Keratinocyte (primary cell): ENCODE results near the gene RAB44. TPM values are rescaled to one million over a fixed set of nuclear protein-coding genes. Genes with fewer than 3 reads are reported as not detected.
A peak's percentile ranks its signal among the peaks of the same experiment; 100 is the strongest.

Source experiments
- DNase-seq: peaks from one replicate; pipeline ENCODE4 v3.0.0-alpha.2; 2011; ENCODE audit warnings: low read depth, missing footprints, low spot score
- FAIRE-seq: peaks from 2 replicates; lab custom pipeline; 2011; peaks lifted over from hg19 to GRCh38; lab: Jason Lieb, UNC
- H2AFZ ChIP-seq: 2 replicates; pipeline ENCODE4 v1.6.0; 2012; ENCODE audit warnings: low read length, control low read depth, inconsistent platforms; ENCODE audit not compliant: control insufficient read depth
- H3K27ac ChIP-seq: 2 replicates; pipeline ENCODE4 v1.5.1; 2011; ENCODE audit warnings: low read length; ENCODE audit not compliant: control insufficient read depth, insufficient read depth
- H3K27me3 ChIP-seq: 3 replicates; pipeline ENCODE4 v1.6.0; 2011; ENCODE audit warnings: low read length; ENCODE audit not compliant: control insufficient read depth, insufficient read depth; ENCODE audit errors: extremely low read depth
- H3K36me3 ChIP-seq, 2 experiments: 2 replicates in 1 of 2; 3 replicates in 1 of 2; pipeline ENCODE4 v1.5.1; 2011; ENCODE audit warnings: low read length in 2 of 2, mild to moderate bottlenecking in 1 of 2; ENCODE audit not compliant: control insufficient read depth in 2 of 2, insufficient read depth in 2 of 2; ENCODE audit errors: extremely low read depth in 1 of 2
- H3K4me1 ChIP-seq: 3 replicates; pipeline ENCODE4 v1.5.1; 2011; ENCODE audit warnings: low read length; ENCODE audit not compliant: control insufficient read depth, insufficient read depth; ENCODE audit errors: extremely low read depth
- H3K4me2 ChIP-seq: 3 replicates; pipeline ENCODE4 v1.6.0; 2011; ENCODE audit warnings: low read depth, low read length; ENCODE audit not compliant: control insufficient read depth, insufficient read depth; ENCODE audit errors: extremely low read depth
- H3K4me3 ChIP-seq, 3 experiments: fragments of 200-600 bp in 1 of 3; sonication (generic) in 1 of 3; 2 replicates in 2 of 3; 3 replicates in 1 of 3; pipeline ENCODE4 v1.5.1; 2011 to 2016; ENCODE audit warnings: low read length in 3 of 3, mild to moderate bottlenecking in 3 of 3, control low read depth in 2 of 3, inconsistent platforms in 1 of 3, low read depth in 1 of 3, mixed read lengths in 1 of 3, mixed run types in 1 of 3, moderate library complexity in 1 of 3; ENCODE audit not compliant: control insufficient read depth in 2 of 3, insufficient read depth in 2 of 3; ENCODE audit errors: extremely low read depth in 1 of 3
- H3K79me2 ChIP-seq: 2 replicates; pipeline ENCODE4 v1.6.0; 2012; ENCODE audit warnings: low read length; ENCODE audit not compliant: control insufficient read depth, insufficient read depth
- H3K9ac ChIP-seq: 3 replicates; pipeline ENCODE4 v1.6.0; 2011; ENCODE audit warnings: low read length; ENCODE audit not compliant: control insufficient read depth, insufficient read depth; ENCODE audit errors: extremely low read depth
- H3K9me1 ChIP-seq: 3 replicates; pipeline ENCODE4 v1.6.0; 2011; ENCODE audit warnings: low read length; ENCODE audit not compliant: control insufficient read depth, insufficient read depth; ENCODE audit errors: extremely low read depth
- H3K9me3 ChIP-seq: 2 replicates; pipeline ENCODE4 v1.5.1; 2012; ENCODE audit warnings: low read depth, low read length; ENCODE audit not compliant: control insufficient read depth
- H4K20me1 ChIP-seq: 3 replicates; pipeline ENCODE4 v1.6.0; 2011; ENCODE audit warnings: low read length; ENCODE audit not compliant: control insufficient read depth, insufficient read depth; ENCODE audit errors: extremely low read depth
- CTCF ChIP-seq, 3 experiments: IDR thresholded peaks in 1 of 3; conservative IDR thresholded peaks in 1 of 3; optimal IDR thresholded peaks in 1 of 3; 2 replicates in 2 of 3; 3 replicates in 1 of 3; pipeline versions ENCODE3 to v1.5.1; 2011; ENCODE audit warnings: low read length in 3 of 3, mild to moderate bottlenecking in 3 of 3, moderate library complexity in 2 of 3, control low read depth in 1 of 3, inconsistent platforms in 1 of 3; ENCODE audit not compliant: insufficient read depth in 2 of 3; ENCODE audit errors: extremely low read depth in 1 of 3
- EZH2 ChIP-seq: IDR thresholded peaks from one replicate; pipeline ENCODE4 v1.6.1; 2012; ENCODE audit warnings: inconsistent platforms, mild to moderate bottlenecking, low read length, moderate library complexity
- dilution Hi-C: fragments of 300-500 bp; cut with MboI; formaldehyde crosslinking; loops from one replicate; pipeline ENCODE4 v1.7.0; 2020; ENCODE audit warnings: low sequenced_read_pairs; ENCODE audit not compliant: extremely low pct_ligation_motif_present
- polyA plus RNA-seq, 5 experiments: library from polyadenylated mRNA; depleted of rRNA in 3 of 5; stranded (reverse) in 3 of 5; stranded (forward) in 1 of 5; unstranded in 1 of 5; fragments of >200 nt; gene quantifications; 1 replicate in 1 of 5; 2 replicates in 3 of 5; 3 replicates in 1 of 5; pipeline versions ENCODE4 v1.2.1 to v1.2.3, GENCODE V29; 2011 to 2012; ENCODE audit warnings: missing spikeins in 2 of 5, low read depth in 1 of 5, low replicate concordance in 1 of 5

RAB44 gene
- polyA plus RNA-seq, 1 donor (not counting 4 experiments of a cell fraction or from before 2014, with no cell fraction given), result 0.03 TPM

- DNase-seq, result no peak
- Histone ChIP-seq H3K4me2 (peak overlapping the region; percentile 3), H3K36me3 (no peaks in the 10 kb centered on the region)
These were observed 54.7 kb downstream of the RAB44 start for GRCh38 chr6:36752187-36752885.

DNA sequence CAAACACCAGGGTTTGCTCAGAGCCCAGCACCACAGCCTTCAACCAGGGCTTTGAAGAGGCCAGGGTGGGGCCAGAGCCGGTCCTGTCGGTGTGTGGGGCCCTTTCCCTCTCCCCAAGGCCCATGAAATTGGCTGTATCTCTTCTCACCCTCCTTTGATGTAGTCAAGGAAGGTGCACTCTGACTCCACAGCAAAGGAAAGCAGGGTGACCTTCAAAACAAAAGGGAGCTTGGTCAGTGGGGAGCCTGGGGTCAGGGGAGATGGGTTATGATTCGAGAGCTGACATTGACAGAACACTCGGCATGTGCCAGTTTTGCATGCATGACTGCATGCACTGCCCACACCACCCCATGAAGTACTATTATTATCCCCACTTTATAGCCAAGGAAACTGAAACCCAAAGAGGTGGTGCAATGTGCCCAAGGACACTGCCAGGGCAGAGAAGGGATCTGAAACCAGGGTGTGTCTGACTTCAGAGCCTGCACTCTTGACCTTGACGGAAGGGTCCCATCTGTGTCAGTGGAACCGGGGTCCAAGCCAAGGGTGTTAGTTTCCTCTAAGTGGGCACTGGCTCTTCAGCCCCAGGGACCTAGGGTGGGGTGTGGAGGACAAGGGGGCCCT, 55.4 kb downstream of the RAB44 start:
- TF ChIP-seq EZH2, result no peak
- Histone ChIP-seq H3K4me3 (no peak overlapping the region), H4K20me1 (no peaks in the 10 kb centered on the region), H2AFZ (no peak overlapping the region), H3K4me1 (peaks cover 54% of the 10 kb centered on the region), H3K9ac (no peak overlapping the region), H3K36me3 (no peaks in the 10 kb centered on the region), H3K79me2 (no peaks in the 10 kb centered on the region), H3K9me1 (peaks cover 3% of the 10 kb centered on the region), H3K4me2 (no peak overlapping the region), H3K9me3 (no peaks in the 10 kb centered on the region), H3K27me3 (no peaks in the 10 kb centered on the region), H3K27ac (no peak overlapping the region)
- dilution Hi-C loops, result loop anchor here (10.0 kb wide), 1 partner anchor 138 kb away; no protein-coding TSS in a partner anchor
- DNase-seq (no peak), FAIRE-seq (no peak)

More at GRCh38 chr6:36752187-36752885, 54.7 kb downstream of the RAB44 start:
- TF ChIP-seq EZH2 (no peak), CTCF (optimal IDR thresholded peaks at IDR 0.05 in 1 of 3, IDR thresholded peaks at IDR 0.05 in 1 of 3, conservative IDR thresholded peaks at IDR 0.05 in 1 of 3; ENCODE audit: extremely low read depth in 1 of 3, insufficient read depth in 2 of 3, low read length in 3 of 3) (no peak)
- no peaks in the 10 kb centered on the region for H3K9me3 ChIP-seq
- peaks cover 3% of the 10 kb centered on the region for H3K9me1 ChIP-seq
- H4K20me1 ChIP-seq, result no peaks in the 10 kb centered on the region
- no peaks in the 10 kb centered on the region for H3K27me3 ChIP-seq
- H3K27ac ChIP-seq, result no peak overlapping the region
- no peak for FAIRE-seq
- no peak overlapping the region for H3K9ac ChIP-seq
- no peak overlapping the region for H2AFZ ChIP-seq
- dilution Hi-C loops, result loop anchor here (10.0 kb wide), 1 partner anchor 138 kb away; no protein-coding TSS in a partner anchor
- peaks cover 54% of the 10 kb centered on the region for H3K4me1 ChIP-seq
- no peak overlapping the region for H3K4me3 ChIP-seq
- H3K79me2 ChIP-seq, result no peaks in the 10 kb centered on the region
